Thyroid gland (tissue), 4 donors: ENCODE data around the gene ABCC5.

ENCODE experiments used
- POLR2A ChIP-seq, 2 donors: fragments of 450-650 bp; IDR thresholded peaks; one replicate each; pipeline ENCODE4 v1.6.1; 2017; ENCODE audit warnings: antibody characterized with exemption in 2 of 2, mild to moderate bottlenecking in 2 of 2, moderate library complexity in 1 of 2
- TF ChIP-seq, protein P1 (sequence below), 6 experiments: fragments of 200-600 bp in 3 of 6; fragments of 450-650 bp in 3 of 6; sonication (generic) in 3 of 6; IDR thresholded peaks; one replicate each; pipeline ENCODE4 v1.5.1; 2016 to 2019; ENCODE audit warnings: antibody characterized with exemption in 6 of 6, mild to moderate bottlenecking in 2 of 6, inconsistent platforms in 1 of 6, moderate library complexity in 1 of 6

DNA sequence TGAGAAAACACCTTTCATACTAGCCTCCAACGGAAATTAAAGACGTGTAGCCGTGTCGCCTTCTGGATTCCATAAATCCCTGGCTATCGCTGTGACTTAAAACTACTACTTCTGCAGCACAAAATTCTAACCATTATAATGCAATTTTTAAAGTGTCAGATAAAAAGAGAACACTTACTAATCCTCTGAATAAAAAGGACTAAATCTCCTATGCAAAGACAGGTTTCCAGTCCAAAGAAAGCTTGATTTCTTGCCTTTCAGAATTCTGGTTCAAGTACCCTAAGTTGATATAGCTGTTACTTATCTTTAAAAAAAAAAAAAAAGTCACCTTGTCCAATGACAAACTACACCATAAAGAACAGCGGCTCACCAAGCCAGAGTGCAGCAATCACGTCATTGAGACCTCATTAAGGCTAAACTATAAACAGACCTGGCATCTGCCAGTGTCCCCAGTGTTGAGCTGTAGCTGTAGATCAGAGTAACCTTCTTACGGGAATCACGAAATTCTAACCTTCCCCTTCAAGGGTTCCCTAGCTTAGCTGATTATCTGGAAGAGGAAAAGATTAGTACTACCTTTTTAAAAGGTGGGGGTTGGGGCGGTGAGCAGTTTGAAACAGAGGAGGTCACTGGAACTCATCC is 2.2 kb downstream of the ABCC5 start:
- TF ChIP-seq POLR2A (IDR thresholded peaks at IDR 0.05) = no peak
- TF ChIP-seq, protein P1, sequence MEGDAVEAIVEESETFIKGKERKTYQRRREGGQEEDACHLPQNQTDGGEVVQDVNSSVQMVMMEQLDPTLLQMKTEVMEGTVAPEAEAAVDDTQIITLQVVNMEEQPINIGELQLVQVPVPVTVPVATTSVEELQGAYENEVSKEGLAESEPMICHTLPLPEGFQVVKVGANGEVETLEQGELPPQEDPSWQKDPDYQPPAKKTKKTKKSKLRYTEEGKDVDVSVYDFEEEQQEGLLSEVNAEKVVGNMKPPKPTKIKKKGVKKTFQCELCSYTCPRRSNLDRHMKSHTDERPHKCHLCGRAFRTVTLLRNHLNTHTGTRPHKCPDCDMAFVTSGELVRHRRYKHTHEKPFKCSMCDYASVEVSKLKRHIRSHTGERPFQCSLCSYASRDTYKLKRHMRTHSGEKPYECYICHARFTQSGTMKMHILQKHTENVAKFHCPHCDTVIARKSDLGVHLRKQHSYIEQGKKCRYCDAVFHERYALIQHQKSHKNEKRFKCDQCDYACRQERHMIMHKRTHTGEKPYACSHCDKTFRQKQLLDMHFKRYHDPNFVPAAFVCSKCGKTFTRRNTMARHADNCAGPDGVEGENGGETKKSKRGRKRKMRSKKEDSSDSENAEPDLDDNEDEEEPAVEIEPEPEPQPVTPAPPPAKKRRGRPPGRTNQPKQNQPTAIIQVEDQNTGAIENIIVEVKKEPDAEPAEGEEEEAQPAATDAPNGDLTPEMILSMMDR (IDR thresholded peaks at IDR 0.05) = no peak
